Osteoblast (primary cell): ENCODE data around the gene PRKCA. TPM values are rescaled to one million over a fixed set of nuclear protein-coding genes. Genes with fewer than 3 reads are reported as not detected.

Experiments used
- DNase-seq: peaks from one replicate; pipeline ENCODE4 v3.0.0; 2011; ENCODE audit warnings: low spot score, mixed read lengths; ENCODE audit not compliant: insufficient read length; ENCODE audit errors: missing footprints
- H2AFZ ChIP-seq: 2 replicates; pipeline ENCODE4 v1.6.0; 2011; ENCODE audit warnings: mild to moderate bottlenecking, low read length
- H3K27ac ChIP-seq: 2 replicates; pipeline ENCODE4 v1.5.1; 2011; ENCODE audit warnings: mild to moderate bottlenecking, low read depth, low read length, moderate library complexity
- H3K27me3 ChIP-seq: 2 replicates; pipeline ENCODE4 v1.6.0; 2012; ENCODE audit warnings: mild to moderate bottlenecking, control low read depth, inconsistent platforms, low read length, moderate library complexity; ENCODE audit not compliant: insufficient read depth
- H3K36me3 ChIP-seq: 2 replicates; pipeline ENCODE4 v1.5.1; 2011; ENCODE audit warnings: mild to moderate bottlenecking, low read length, control low read depth, moderate library complexity; ENCODE audit not compliant: insufficient read depth
- H3K4me1 ChIP-seq: 2 replicates; pipeline ENCODE4 v1.5.1; 2011; ENCODE audit warnings: mild to moderate bottlenecking, low read length, control low read depth, moderate library complexity; ENCODE audit not compliant: insufficient read depth
- H3K4me2 ChIP-seq: 2 replicates; pipeline ENCODE4 v1.6.0; 2011; ENCODE audit warnings: mild to moderate bottlenecking, low read length; ENCODE audit not compliant: insufficient read depth
- H3K4me3 ChIP-seq: fragments of 200-600 bp; sonication (generic); 3 replicates; pipeline ENCODE4 v1.5.1; 2012; ENCODE audit warnings: mild to moderate bottlenecking, low read length, inconsistent platforms; ENCODE audit not compliant: insufficient read depth
- H3K79me2 ChIP-seq: 2 replicates; pipeline ENCODE4 v1.6.0; 2012; ENCODE audit warnings: mild to moderate bottlenecking, low read length, control low read depth, inconsistent platforms; ENCODE audit not compliant: insufficient read depth
- H3K9me3 ChIP-seq: 2 replicates; pipeline ENCODE4 v1.5.1; 2011; ENCODE audit warnings: low read depth, low read length, control low read depth
- H4K20me1 ChIP-seq: 2 replicates; pipeline ENCODE4 v1.6.0; 2012; ENCODE audit warnings: mild to moderate bottlenecking, low read length, control low read depth; ENCODE audit not compliant: insufficient read depth
- CTCF ChIP-seq: IDR thresholded peaks from 2 replicates; pipeline ENCODE4 v1.5.1; 2011; ENCODE audit warnings: mild to moderate bottlenecking, low read depth, low read length, moderate library complexity; ENCODE audit errors: extremely low read depth
- total RNA-seq: library from RNA; depleted of rRNA; stranded (reverse); fragments of >200 nt; gene quantifications from 2 replicates; pipeline ENCODE4 v1.2.3, GENCODE V29; 2012

The PRKCA gene
- total RNA-seq, 1 donor: 46.0 TPM

GRCh38 chr17:66369830-66370229, 67.4 kb downstream of the PRKCA start:
- TF ChIP-seq CTCF: no peak
- H3K36me3 ChIP-seq: peaks cover 5% of the 10 kb centered on the region

GRCh38 chr17:66371561-66371960, 69.1 kb downstream of the PRKCA start:
- peaks cover 90% of the 10 kb centered on the region for H3K79me2 ChIP-seq
- H2AFZ ChIP-seq: no peak overlapping the region
- peaks cover 5% of the 10 kb centered on the region for H3K36me3 ChIP-seq
- H3K4me2 ChIP-seq: no peak overlapping the region
- no peak overlapping the region for H3K4me3 ChIP-seq
- no peak for DNase-seq
- H3K4me1 ChIP-seq: peaks cover 11% of the 10 kb centered on the region
- H3K27me3 ChIP-seq: no peaks in the 10 kb centered on the region
- no peak for TF ChIP-seq CTCF
- no peaks in the 10 kb centered on the region for H3K9me3 ChIP-seq
- peaks cover 57% of the 10 kb centered on the region for H4K20me1 ChIP-seq
- no peak overlapping the region for H3K27ac ChIP-seq

More at GRCh38 chr17:66369830-66370229, 67.4 kb downstream of the PRKCA start:
- Histone ChIP-seq H3K4me1 (peaks cover 11% of the 10 kb centered on the region), H3K4me3 (no peak overlapping the region), H4K20me1 (peaks cover 66% of the 10 kb centered on the region), H3K27me3 (no peaks in the 10 kb centered on the region), H3K27ac (no peak overlapping the region), H3K4me2 (no peak overlapping the region), H3K79me2 (peaks cover 89% of the 10 kb centered on the region), H2AFZ (no peak overlapping the region), H3K9me3 (no peaks in the 10 kb centered on the region)
- no peak for DNase-seq

- no peaks in the 10 kb centered on the region for H3K27me3 ChIP-seq
- H3K36me3 ChIP-seq: peaks cover 5% of the 10 kb centered on the region
- no peaks in the 10 kb centered on the region for H3K9me3 ChIP-seq
- H3K4me3 ChIP-seq: no peak overlapping the region
- peaks cover 11% of the 10 kb centered on the region for H3K4me1 ChIP-seq
- no peak overlapping the region for H3K27ac ChIP-seq
- no peak for TF ChIP-seq CTCF
- DNase-seq: no peak
- no peak overlapping the region for H2AFZ ChIP-seq
- no peak overlapping the region for H3K4me2 ChIP-seq
- peaks cover 88% of the 10 kb centered on the region for H3K79me2 ChIP-seq
- H4K20me1 ChIP-seq: peaks cover 56% of the 10 kb centered on the region
Observed at GRCh38 chr17:66372182-66372581, 69.8 kb downstream of the PRKCA start.

- H3K4me1 ChIP-seq: peaks cover 11% of the 10 kb centered on the region
- no peak for DNase-seq
- no peak for TF ChIP-seq CTCF
- H2AFZ ChIP-seq: no peak overlapping the region
- H3K36me3 ChIP-seq: peaks cover 5% of the 10 kb centered on the region
- no peak overlapping the region for H3K4me3 ChIP-seq
- no peak overlapping the region for H3K4me2 ChIP-seq
- peaks cover 84% of the 10 kb centered on the region for H3K79me2 ChIP-seq
- peaks cover 49% of the 10 kb centered on the region for H4K20me1 ChIP-seq
- no peak overlapping the region for H3K27ac ChIP-seq
- no peaks in the 10 kb centered on the region for H3K9me3 ChIP-seq
- no peaks in the 10 kb centered on the region for H3K27me3 ChIP-seq
Observed at GRCh38 chr17:66373079-66373478, 70.7 kb downstream of the PRKCA start.
